GM19467 (cell line): ENCODE data around the gene S100P.
"Not testable (repeated sequence)": the region's sequence is repeated elsewhere in the genome, so short reads cannot be mapped to it uniquely, and the experiment has no call there.

ENCODE experiments used
- ATAC-seq: cut with Tn5 transposase; IDR thresholded peaks from one replicate; pipeline ENCODE4 v1.9.1; 2021; ENCODE audit warnings: mild to moderate bottlenecking, moderate library complexity; ENCODE audit not compliant: unreplicated experiment

S100P gene

DNA sequence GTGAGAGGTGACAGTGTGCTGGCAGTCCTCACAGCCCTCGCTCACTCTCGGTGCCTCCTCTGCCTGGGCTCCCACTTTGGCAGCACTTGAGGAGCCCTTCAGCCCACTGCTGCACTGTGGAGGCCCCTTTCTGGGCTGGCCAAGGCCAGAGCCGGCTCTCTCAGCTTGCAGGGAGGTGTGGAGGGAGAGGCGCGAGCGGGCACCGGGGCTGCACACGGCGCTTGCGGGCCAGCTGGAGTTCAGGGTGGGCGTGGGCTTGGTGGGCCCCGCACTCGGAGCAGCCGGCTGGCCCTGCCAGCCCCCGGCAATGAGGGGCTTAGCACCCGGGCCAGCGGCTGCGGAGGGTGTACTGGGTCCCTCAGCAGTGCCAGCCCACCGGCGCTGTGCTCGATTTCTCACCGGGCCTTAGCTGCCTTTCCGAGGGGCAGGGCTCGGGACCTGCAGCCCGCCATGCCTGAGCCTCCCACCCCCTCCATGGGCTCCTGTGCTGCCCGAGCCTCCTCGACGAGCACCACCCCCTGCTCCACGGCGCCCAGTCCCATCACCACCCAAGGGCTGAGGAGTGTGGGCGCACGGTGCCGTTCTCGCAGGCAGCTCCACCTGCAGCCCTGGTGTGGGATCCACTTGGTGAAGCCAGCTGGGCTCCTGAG is 21.0 kb upstream of the S100P start:
- ATAC-seq, result not testable (repeated sequence)

DNA sequence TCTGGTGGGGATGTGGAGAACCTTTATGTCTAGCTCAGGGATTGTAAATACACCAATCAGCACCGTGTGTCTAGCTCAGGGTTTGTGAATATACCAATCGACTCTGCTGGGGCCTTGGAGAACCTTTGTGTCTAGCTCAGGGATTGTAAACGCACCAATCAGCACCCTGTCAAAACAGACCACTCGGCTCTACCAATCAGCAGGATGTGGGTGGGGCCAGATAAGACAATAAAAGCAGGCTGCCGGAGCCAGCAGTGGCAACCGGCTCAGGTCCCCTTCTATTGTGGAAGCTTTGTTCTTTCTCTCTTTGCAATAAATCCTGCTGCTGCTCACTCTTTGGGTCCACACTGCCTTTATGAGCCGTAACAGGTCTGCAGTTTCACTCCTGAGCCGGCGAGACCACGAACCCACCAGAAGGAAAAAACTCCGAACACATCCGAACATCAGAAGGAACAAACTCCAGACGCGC is 20.5 kb upstream of the S100P start:
- ATAC-seq, result not testable (repeated sequence)

DNA sequence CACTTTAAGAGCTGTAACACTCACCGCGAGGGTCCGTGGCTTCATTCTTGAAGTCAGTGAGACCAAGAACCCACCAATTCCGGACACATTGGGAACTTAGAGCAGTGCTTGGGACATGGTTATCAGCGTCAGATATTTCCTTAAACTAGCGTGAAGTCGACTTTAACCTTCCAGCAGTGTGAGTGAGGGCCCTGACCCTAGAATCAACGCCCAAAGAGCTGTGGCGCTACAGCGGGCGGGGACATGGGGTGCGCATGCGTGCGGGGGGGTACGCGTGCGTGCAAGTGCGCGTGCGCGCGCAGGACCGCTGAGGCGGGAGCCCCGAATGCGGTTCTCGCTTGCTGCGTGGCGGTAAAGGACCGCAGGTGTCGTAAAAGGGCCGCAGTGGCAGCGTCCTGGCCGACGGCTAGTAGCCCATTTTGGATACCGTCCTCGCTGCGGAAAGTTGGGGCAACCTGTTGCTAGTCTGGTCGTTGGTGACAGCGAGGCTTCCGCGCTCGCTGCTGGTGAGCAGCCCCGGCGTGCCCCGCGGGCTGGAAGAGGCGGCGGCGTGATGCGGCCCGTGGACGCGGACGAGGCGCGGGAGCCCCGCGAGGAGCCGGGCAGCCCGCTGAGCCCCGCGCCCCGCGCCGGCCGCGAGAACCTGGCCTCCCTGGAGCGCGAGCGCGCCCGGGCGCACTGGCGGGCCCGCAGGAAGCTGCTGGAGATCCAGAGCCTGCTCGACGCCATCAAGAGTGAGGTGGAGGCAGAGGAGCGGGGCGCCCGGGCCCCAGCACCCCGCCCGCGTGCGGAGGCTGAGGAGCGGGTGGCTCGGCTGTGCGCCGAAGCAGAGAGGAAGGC is 19.8 kb upstream of the S100P start:
- ATAC-seq, result peak; percentile 71

DNA sequence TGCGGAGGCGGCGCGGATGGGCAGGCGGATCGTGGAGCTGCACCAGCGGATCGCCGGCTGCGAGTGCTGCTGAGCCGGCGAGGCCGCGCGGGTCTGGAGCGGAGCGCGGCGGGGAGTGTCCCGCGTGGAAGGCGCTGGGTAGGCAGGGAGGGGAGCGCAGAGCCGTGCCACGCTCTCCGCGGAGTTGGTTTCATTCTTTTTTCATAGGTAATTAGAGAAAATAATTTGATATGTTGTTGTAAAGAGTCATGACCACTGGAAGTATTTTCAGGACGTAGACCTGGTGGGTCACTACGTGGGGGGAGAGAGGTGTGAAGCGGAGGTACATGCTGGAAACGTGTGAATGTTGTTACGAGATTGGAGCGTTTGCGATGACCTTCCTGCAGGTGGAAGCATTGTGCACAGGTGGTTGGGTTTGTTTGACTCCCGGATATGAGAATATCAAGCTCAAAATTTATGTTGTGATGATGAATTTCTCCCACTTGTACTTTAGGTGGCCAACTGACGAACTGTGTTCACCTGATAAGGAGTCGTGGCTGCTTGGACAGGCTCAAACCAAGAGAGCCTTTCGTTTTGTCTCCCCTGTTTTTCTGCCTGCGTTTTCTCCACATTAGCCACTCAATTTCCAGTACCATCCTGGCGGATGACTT is 19.1 kb upstream of the S100P start:
- ATAC-seq, result peak; percentile 37

DNA sequence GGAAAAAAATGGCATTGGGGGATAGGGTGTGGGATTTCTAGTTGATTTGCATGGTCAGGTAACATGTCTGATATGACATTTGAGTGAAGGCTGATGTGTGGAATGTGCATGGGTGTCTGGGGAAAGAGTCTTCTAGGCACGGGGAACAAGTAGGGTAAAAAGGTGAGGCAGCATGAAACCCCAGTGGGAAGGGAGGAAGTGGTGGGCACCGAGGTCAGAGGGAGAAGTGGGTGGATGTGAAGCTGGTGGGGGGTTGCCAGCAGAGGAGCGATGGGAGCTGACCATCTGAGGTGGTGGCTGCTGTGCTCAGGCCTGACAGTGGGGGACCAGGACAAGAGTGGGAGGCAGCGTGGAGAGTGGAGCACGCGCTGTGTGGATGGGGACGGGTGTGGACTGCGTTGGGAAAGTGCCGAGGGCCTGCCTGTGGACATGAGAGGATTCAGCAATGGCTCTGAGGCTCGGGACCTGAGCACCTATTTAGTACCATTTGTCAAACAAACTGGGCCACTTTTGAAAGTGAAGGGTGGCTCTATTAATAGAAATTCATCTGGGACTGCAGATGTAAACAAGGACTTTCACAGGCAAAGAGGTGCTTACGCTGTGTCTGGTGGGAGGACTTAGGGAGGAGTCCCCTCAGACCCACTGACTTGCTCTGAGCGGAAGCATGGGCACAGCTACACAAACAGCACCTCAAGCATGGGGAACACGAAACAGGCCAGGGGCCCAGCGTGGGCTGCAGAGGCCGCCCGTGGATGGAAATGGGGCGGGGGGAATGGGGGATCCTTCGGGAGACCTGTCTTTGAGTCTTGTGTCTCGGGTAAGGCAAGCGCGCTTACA is 16.7 kb upstream of the S100P start:
- no peak for ATAC-seq

DNA sequence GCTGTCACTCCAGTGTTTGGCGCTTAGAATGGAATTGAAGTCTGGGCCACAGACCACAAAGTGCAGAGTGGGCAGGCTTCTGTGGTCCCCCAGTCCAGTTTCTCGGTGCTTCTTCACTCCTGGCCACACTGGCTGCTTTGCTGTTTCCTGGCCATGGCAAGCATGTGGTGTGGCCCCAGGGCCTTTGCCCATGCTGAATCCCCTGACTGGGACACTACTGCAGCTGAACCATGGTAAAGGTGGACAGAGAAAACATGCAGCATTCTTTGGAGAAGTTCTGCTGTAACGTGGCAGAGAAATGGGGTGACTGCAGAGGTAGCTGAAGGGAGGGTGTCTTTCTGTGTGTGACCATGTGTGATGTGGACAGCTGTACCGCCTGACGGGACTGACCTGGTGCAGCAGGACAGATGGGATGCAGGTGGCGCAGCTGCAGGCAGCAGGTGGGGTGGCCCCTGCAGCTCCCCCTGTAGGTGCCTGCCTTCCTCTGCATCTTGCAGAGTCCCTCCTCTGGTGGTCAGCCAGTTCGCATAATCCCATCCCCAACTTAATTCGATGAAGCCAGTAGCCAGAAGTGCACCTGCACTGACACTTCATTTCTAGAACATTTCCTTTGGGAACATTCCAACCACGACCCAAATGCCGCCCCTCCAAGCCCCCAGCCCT is 13.2 kb upstream of the S100P start:
- no peak for ATAC-seq

DNA sequence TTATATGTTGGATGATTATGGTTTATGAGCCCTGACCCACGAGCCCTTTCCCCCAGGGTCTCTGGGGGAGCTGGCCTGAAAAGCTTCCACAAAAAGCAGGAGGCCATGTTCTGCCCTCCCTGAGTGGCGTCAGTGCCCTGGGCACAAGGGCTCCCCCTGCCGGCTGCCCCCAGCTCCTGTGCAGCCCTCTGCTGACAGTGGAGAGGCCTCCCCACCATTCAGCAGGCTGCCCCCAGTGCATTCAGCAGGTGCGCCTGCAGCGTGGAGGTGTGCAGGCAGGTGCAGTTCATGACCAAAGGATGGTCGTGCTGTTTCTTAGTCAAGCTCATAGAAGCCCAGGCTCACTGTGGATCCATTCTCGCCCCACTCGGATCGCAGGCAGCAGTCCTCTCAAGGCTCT is 12.5 kb upstream of the S100P start:
- ATAC-seq, result no peak

DNA sequence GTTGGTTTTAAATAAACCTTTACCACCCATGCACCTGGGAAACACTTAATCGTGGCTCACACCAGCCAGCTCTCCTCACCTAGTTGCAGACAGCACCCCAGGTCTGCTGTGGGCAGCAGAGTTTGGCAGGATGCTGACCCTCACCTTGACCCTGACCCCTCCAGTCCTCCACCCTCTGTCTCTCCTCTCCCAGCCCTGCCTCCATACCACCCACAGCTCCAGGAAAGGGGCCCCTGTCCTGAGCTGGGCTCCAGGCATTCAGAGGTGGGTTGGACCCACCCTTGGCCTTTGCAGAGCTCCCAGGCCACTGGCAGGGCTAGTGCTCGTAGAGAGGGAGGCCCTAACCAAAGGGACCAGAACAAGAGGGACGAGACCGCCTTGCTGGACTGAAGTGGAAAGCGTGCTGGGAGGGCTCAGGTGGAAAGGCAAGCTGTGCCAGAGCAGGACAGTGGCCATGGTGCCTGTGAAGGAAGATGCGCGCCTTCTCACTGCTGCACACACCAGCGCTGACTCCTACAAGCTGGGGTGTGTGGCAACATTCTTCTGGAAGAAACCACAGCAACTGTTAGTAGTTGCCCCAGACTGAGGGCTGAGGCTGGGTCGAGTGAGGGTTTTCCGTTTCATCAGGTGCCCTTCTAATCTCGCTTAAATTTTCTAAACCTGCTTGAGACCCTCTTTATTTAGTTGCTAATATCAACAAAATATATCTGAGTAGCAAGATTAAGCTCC is 10.7 kb upstream of the S100P start:
- no peak for ATAC-seq

DNA sequence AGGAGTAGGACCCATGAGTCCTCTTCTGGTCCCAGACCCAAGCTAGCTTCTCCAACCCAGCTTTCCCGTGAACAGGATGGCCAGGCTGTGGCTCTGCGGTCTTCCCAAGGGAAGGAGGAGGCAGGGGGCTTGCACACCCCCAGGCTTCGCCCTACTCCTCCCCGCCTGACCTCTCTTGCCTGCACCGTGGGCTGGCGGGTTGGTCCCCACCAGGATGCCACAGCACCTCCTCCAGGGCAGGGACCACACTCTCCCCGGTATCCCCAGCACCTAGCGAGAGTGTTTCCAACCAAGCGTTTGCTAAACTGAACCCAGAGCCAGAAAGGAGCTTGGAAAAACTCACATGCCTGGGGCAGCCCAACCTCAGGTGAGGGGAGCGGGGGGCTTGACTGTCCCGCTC is 9.0 kb upstream of the S100P start:
- no peak for ATAC-seq

DNA sequence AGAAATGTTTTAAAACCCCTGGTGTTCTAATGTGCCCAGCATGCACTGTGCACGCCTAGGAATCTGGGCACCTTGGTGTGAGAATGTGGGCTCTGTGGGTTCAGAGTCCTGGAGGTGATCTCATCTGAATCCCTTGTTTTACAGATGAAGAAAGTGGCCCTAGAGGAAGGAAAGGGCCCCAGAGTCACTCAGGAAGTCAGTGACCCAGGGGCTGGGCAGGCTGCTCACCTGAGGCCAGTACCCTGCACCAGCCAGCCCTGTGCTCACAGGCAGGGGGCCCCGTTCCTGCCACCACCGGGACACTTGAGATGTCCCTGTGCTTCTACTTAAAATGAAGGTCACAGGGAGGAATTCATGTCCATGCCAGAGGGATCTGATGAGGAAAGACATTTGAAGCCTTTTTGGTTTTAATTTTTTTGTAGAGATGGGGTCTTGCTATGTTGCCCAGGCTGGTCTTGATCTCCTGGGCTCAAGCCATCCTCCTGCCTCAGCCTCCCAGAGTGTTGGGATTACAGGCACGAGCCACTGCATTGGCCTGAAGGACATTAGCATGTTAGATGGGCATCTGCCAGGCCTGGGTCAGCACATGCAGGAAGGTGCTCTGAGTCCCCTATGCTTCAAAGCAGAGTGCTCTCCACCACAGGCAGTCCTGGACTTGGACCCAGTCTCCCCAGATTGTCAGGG is 7.4 kb upstream of the S100P start:
- no peak for ATAC-seq

DNA sequence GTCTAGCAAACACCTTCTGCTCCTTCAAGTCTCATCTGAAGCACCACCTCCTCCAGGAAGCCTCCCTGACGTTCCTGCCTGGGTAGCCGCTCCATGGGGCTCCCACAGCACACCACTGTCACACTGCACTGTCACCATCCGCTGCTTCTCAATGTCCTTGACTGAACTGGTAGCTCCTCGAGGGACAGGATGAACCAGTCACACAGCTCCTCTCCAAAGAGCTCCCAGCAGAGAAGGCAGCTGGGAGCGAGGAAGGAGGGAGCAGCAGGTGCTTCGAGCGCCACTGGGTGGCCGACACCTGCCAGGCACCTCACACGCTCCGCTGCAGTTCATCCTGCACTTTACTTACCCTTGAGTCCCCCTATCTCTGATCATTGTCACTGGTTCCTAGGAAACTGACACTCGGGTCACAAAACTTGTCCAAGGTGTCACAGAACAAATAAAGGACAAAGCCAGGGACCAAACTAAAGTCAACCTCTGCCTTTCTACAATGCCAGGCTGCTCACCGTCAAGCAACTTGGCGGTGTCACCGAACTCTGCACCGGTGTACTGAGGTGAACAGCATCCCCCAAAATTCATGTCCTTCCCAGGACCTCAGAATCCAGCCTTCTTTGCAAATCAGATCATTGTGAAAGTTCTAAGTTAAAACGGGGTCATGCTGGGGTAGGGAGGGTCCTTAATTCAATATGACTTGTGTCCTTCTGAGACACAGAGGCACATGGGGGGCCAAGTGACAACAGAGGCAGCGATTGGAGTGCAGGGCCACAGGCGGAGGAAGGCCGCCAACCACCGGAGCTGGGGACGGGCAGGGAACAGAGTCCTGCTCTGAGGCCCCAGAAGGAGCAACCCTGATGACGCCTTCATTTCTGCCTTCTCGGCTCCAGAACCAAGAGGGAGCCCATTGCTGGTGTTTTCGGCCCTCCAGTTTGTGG is 5.5 kb upstream of the S100P start:
- ATAC-seq, result no peak

DNA sequence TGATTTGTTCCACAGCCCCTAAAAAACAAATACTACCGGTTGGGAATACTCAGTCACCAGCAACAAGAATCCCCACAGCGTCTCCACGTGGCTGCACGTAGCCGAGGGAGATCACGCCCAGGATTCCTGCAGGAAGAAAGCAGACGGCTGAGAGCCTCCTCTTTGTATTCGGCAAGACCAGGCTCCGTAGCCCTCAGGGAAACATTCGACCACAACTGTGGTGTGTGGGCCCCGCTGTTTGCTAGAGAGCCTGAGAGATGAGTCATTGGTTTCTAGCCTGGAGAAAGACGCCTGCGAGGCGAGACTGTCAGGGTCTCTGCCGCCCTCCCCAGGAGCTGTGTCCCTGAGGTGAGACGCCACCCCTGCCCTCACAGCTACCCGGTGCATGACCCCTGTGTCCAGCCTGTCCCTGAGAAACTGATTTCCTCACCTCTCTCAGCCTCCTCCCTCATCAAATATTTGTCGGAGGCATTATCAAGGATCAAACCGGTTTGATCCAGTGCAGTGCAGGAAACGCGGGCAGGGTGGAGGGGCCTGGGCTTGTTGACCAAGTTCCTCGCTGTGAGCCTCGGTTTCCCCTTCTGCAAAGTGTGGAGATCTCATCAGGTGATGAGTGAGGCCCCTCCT is 4.7 kb upstream of the S100P start:
- no peak for ATAC-seq

DNA sequence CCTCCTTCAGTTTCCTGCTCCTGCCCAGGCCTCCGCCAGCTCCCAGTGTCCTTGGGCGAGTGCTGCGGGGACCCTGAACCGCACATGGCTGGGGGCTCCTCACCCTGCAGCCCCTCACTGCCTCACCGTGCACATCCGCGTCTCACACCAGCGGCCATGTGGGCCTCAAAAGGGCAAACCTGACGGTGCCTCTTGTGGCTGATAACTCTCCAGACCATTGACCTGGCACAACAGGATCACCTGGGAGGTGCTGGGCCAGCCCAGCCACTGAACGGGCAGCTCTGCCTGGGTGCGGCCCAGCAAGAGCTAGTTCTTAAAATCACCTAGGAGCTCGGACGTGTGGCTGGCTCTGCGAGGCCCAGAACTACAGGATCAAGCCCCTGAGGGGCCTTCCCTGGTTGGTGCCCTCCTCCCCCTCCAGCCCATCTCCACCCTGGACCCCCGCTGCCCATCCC is 4.1 kb upstream of the S100P start:
- no peak for ATAC-seq

DNA sequence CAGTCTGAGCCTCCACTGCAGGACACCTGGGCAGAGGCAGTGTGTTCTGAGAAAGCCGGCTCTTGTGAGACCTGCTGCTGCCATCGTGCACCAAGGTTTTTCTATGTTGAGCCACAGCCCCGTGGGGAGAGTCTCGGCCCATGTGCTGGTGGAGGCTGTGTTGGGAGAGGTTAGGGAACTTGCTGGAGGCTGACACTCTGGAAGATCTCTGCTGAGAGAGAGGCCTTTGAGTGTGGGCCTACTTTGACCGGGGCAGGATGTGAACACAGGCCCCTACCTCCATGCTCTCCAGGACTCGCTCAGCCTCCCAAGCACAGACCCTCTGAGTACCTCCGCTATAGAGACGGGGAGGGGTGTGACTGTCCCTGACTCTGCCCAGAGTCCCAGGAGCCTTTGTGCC is 1.3 kb upstream of the S100P start:
- ATAC-seq, result no peak

DNA sequence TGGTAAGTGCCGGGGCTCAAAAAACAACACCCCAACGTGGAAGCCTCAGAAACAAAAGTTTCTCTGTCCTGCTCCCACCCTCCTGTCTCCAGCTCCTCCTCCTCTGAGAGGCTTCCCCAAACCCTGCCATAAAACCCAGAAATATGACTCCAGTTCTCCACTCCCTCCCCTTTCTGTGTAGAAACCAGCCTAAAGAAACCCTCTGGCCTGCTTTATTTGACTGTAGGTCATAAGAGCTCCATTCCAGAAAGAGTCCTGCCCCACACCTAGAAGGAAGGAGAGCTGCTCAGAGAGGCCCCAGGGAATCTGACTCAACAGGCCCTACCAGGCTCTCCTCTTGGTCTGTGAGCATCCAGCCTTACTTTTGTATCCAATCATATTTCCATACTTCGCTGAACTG is 872 bp upstream of the S100P start:
- no peak for ATAC-seq

DNA sequence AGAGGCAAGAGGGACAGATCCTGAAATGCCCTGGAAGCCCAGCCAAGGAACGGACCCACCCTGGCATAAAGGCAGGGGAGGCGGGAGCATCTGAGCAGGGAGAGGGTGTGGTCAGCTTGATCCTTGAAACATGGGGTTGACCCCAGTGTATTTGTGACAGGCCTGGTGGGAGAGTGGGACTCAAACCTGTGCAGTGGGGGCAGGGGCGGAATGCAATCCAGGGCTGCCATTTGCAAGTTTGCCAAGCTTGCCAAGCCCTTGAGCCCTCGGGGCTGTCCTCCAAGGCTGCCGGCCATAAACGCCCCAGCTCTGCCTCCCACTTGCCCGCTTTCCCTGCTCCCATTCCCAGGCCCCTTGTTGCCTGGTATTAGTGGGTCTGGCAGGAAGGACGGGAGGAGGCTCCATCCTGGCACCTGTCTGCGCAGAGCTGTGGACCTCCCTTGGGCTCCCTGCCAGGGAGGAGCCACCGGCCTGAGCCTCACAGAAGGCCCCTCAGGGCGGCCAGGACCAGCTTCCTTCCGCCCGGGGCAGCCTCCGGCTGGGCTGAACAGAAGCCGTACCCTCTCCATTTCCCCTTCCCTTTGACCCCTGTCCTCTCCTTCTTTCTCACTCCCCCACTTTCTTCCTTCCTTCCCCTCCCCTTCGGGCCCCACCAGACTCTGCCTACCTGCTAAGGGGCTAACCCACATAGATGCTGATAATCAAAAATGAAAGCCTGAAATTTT is 661 bp downstream of the S100P start:
- no peak for ATAC-seq
